Measurements from ENCODE around the gene LRRC25. TPM values are rescaled to one million over a fixed set of nuclear protein-coding genes. Genes with fewer than 3 reads are reported as not detected.
A peak's percentile ranks its signal among the peaks of the same experiment; 100 is the strongest.

The LRRC25 gene
- total RNA-seq = not detected

GRCh38 chr19:18397242-18398202, at the start of gene LRRC25:
Gene LRRC25, minus strand, starts transcription at chr19:18397622. Its CDS starts 659 bp downstream, at chr19:18396963.
- no peaks in the 10 kb centered on the region for H3K36me3 Mint-ChIP-seq
- ATAC-seq (no peak), DNase-seq (ENCODE audit: low spot score in 2 of 2) (no peak)
- no peak within 1 kb of the TSS for H3K27ac Mint-ChIP-seq
- no peaks in the 10 kb centered on the region for H3K9me3 Mint-ChIP-seq

- Mint-ChIP-seq H3K27ac (peak overlapping the region in 1 of 2 donors; percentile 15), H3K36me3 (peaks cover 0 to 10% of the 10 kb centered on the region in 2 donors)
Observed at GRCh38 chr19:18446811-18447359, 49.5 kb upstream of the LRRC25 start.

GRCh38 chr19:18446145-18446810, 48.9 kb upstream of the LRRC25 start:
- H3K9me3 Mint-ChIP-seq = peaks cover 5 to 6% of the 10 kb centered on the region in 2 donors
- peaks cover 0 to 10% of the 10 kb centered on the region in 2 donors for H3K36me3 Mint-ChIP-seq
- DNase-seq (ENCODE audit: low spot score in 2 of 2) = no peak
- H3K27ac Mint-ChIP-seq = peak overlapping the region in 1 of 2 donors; percentile 15
- ATAC-seq = no peak

More at GRCh38 chr19:18446811-18447359, 49.5 kb upstream of the LRRC25 start:
- H3K9me3 Mint-ChIP-seq = peaks cover 5 to 6% of the 10 kb centered on the region in 2 donors
- DNase-seq (ENCODE audit: low spot score in 2 of 2) (no peak), ATAC-seq (no peak)

- peaks cover 0 to 10% of the 10 kb centered on the region in 2 donors for H3K36me3 Mint-ChIP-seq
- no peak for DNase-seq (ENCODE audit: low spot score in 2 of 2)
- no peak for ATAC-seq
- H3K9me3 Mint-ChIP-seq = peaks cover 5 to 6% of the 10 kb centered on the region in 2 donors
- H3K27ac Mint-ChIP-seq = no peak overlapping the region
Observed at GRCh38 chr19:18445262-18445948, 48.0 kb upstream of the LRRC25 start.

GRCh38 chr19:18444513-18444912, 47.1 kb upstream of the LRRC25 start:
- ATAC-seq (no peak), DNase-seq (ENCODE audit: low spot score in 2 of 2) (no peak)
- Mint-ChIP-seq H3K9me3 (peaks cover 5 to 6% of the 10 kb centered on the region in 2 donors), H3K36me3 (peaks cover 0 to 10% of the 10 kb centered on the region in 2 donors), H3K27ac (no peak overlapping the region)

- DNase-seq (ENCODE audit: low spot score in 2 of 2) (no peak), ATAC-seq (no peak)
- peaks cover 5 to 6% of the 10 kb centered on the region in 2 donors for H3K9me3 Mint-ChIP-seq
- H3K36me3 Mint-ChIP-seq = peaks cover 0 to 10% of the 10 kb centered on the region in 2 donors
- no peak overlapping the region for H3K27ac Mint-ChIP-seq
Observed at GRCh38 chr19:18443831-18444230, 46.4 kb upstream of the LRRC25 start.

- peaks cover 0 to 10% of the 10 kb centered on the region in 2 donors for H3K36me3 Mint-ChIP-seq
- ATAC-seq (no peak), DNase-seq (ENCODE audit: low spot score in 2 of 2) (no peak)
- peaks cover 5 to 6% of the 10 kb centered on the region in 2 donors for H3K9me3 Mint-ChIP-seq
- no peak overlapping the region for H3K27ac Mint-ChIP-seq
Observed at GRCh38 chr19:18443406-18443805, 46.0 kb upstream of the LRRC25 start.

GRCh38 chr19:18442941-18443340, 45.5 kb upstream of the LRRC25 start:
- Mint-ChIP-seq H3K27ac (peak overlapping the region in 1 of 2 donors; percentile 22), H3K36me3 (peaks cover 0 to 10% of the 10 kb centered on the region in 2 donors), H3K9me3 (peaks cover 5 to 6% of the 10 kb centered on the region in 2 donors)
- DNase-seq (ENCODE audit: low spot score in 2 of 2) (no peak), ATAC-seq (no peak)

GRCh38 chr19:18441804-18442788, 44.7 kb upstream of the LRRC25 start:
- ATAC-seq = no peak
- Mint-ChIP-seq H3K36me3 (peaks cover 0 to 10% of the 10 kb centered on the region in 2 donors), H3K9me3 (peaks cover 5 to 6% of the 10 kb centered on the region in 2 donors), H3K27ac (peak overlapping the region; percentile 46 to 92)
- DNase-seq (ENCODE audit: low spot score in 2 of 2) = no peak

GRCh38 chr19:18440936-18441803, 43.7 kb upstream of the LRRC25 start:
- Mint-ChIP-seq H3K27ac (peak overlapping the region; percentile 46 to 88), H3K36me3 (peaks cover 0 to 10% of the 10 kb centered on the region in 2 donors), H3K9me3 (peaks cover 5 to 6% of the 10 kb centered on the region in 2 donors)
- ATAC-seq (no peak), DNase-seq (ENCODE audit: low spot score in 2 of 2) (no peak)

GRCh38 chr19:18440415-18440877, 43.0 kb upstream of the LRRC25 start:
- ATAC-seq = peak; percentile 19 to 34
- Mint-ChIP-seq H3K36me3 (peaks cover 0 to 10% of the 10 kb centered on the region in 2 donors), H3K27ac (peak overlapping the region in 1 of 2 donors; percentile 51), H3K9me3 (peaks cover 5 to 6% of the 10 kb centered on the region in 2 donors)
- DNase-seq (ENCODE audit: low spot score in 2 of 2) = peak in 1 of 2 donors; percentile 56

- H3K9me3 Mint-ChIP-seq = peaks cover 5 to 6% of the 10 kb centered on the region in 2 donors
- peak overlapping the region in 1 of 2 donors; percentile 60 for H3K27ac Mint-ChIP-seq
- ATAC-seq = no peak
- DNase-seq (ENCODE audit: low spot score in 2 of 2) = no peak
- H3K36me3 Mint-ChIP-seq = peaks cover 0 to 10% of the 10 kb centered on the region in 2 donors
Observed at GRCh38 chr19:18439910-18440237, 42.5 kb upstream of the LRRC25 start.

GRCh38 chr19:18439025-18439909, 41.8 kb upstream of the LRRC25 start:
- Mint-ChIP-seq H3K9me3 (peaks cover 5 to 6% of the 10 kb centered on the region in 2 donors), H3K27ac (peak overlapping the region in 1 of 2 donors; percentile 60), H3K36me3 (peaks cover 0 to 10% of the 10 kb centered on the region in 2 donors)
- no peak for ATAC-seq
- no peak for DNase-seq (ENCODE audit: low spot score in 2 of 2)

All from activated naive CD4-positive, alpha-beta T cell treated with anti-CD3 and anti-CD28 coated beads, Interleukin-2, amount 50 U/mL, for 72 hours (primary cell).